ENCODE results near the gene GTF2A2.

Gene GTF2A2

DNA sequence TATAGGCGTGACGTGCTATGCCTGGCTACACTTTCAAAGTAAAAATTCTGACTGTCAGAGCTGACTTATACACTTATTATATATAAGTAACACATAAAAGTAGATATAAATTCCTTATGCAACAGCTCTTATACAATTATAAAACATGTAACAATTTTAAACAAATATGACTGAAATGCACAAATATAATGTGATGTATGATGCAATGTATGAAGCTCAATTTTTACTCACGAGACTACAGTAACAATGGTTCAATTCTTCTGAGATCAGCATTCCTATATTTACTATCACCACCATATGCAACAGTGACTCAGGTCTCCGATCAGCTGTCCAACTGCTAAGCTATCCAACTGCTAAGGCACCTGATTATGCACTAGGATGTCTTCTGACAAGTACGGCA is 23.6 kb upstream of the GTF2A2 start:
- TF ChIP-seq, protein P1, sequence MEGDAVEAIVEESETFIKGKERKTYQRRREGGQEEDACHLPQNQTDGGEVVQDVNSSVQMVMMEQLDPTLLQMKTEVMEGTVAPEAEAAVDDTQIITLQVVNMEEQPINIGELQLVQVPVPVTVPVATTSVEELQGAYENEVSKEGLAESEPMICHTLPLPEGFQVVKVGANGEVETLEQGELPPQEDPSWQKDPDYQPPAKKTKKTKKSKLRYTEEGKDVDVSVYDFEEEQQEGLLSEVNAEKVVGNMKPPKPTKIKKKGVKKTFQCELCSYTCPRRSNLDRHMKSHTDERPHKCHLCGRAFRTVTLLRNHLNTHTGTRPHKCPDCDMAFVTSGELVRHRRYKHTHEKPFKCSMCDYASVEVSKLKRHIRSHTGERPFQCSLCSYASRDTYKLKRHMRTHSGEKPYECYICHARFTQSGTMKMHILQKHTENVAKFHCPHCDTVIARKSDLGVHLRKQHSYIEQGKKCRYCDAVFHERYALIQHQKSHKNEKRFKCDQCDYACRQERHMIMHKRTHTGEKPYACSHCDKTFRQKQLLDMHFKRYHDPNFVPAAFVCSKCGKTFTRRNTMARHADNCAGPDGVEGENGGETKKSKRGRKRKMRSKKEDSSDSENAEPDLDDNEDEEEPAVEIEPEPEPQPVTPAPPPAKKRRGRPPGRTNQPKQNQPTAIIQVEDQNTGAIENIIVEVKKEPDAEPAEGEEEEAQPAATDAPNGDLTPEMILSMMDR (IDR thresholded peaks at IDR 0.05) = no peak

DNA sequence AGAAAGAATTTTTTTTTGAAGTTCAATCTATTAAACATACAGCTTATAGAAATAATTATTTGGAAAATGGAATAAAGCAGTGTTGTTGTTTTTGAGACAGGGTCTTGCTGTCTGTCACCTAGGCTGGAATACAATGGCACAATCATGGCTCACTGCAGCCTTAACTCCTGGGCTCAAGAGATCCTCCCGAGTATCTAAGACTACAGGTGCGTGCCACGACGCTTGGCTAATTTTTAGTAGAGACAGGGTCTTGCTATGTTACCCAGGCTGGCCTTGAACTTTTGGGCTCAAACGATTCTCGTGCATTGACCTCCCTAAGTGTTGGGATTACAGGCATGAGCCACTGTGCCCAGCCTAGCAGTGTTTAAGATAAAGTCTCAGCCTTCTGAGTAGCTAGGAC is 23.0 kb upstream of the GTF2A2 start:
- TF ChIP-seq, protein P1 (IDR thresholded peaks at IDR 0.05) = no peak

DNA sequence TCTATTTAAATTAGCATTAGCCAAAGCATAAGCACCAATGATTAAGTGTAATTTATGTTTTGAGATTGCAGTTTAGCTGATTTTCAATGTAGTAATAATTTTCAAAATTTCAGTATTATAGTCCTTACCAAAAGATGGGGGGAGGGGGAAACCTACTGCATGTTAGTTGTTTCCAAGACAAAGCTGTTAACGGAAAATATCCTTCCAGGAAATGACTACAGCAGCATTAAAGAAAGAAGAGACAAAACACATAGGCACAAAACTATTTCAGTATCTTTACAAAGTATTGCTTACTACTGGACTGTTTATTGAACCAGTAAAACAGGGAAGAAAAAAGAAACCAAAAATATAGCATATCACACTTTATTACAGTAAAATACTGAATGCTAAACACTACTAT is 21.3 kb upstream of the GTF2A2 start:
- TF ChIP-seq, protein P1 (IDR thresholded peaks at IDR 0.05) = no peak

DNA sequence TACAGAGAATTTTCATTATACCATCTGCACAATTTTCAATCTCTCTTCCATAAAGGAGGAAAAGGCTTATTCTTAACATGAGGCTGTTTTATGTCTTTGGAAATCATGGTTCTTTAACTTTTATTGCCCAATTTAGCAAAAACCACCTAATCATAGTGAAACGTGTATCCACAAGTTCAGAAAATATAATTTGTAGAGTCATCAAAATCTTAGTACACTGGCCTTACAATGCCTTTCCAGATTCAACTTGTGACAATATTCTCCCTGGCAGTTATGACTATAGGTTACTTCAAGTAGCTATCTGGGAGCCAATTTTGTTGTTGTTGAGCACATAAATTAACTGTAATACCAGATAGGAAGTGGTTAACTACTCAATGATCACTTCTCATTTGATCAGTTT is 20.9 kb upstream of the GTF2A2 start:
- TF ChIP-seq, protein P1 (IDR thresholded peaks at IDR 0.05) = no peak

DNA sequence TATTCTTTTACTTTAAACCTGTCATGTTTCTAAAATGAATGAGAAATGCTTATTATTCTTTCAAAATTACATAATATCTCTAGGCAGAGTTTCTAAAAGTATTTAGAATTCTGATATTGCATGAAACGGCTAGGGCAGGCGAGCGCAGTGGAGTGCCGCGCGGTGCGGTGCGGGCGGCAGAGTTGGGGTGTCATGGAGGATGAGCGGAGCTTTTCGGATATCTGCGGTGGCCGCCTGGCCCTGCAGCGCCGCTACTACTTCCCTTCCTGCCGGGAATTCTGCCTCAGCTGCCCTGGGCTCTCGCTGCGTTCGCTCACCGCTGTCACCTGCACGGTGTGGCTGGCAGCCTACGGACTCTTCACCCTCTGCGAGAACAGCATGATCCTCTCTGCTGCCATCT is 19.2 kb upstream of the GTF2A2 start:
- TF ChIP-seq, protein P1 (IDR thresholded peaks at IDR 0.05) = no peak

DNA sequence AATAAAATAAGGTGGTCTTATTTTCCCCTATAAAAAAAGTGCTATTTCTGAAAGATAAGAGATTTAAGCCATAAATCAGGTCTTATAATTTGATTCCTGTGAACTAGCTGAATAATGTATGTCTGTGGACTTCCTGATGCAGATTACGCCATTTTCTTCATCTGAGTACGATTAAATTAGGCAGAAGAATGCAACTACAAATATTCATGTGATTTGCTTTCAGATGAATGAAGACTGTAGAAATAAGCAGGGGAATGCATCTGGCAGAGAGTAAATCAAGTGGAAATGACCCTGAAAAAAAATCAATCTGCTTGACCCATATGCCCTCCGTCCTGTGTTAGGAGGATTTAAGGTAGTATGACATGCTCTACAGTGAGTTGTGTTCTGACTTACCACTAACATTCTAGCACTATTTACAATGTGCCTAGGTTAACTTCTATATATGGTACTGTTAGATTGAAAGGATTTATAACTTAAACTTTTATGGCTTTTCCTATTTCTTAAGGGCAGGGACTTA is 17.1 kb upstream of the GTF2A2 start:
- TF ChIP-seq, protein P1 (IDR thresholded peaks at IDR 0.05) = no peak

DNA sequence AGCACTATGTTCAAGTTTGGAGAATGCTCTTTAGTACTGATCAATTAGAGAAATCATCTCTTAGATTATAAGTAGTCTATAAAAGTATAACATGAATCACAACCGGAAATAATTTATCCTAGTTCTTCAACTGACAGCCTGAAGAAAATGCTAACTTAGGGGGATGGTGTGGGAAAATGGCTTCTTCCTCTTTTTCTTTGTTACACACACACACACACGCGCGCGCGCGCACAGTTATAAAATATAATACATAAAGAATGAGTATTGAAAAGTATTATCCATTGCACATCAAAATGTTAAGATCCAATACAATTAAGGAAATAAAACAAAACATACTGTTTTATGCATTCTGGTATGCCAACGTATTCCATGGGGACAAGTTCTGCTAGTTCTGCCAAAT is 11.2 kb upstream of the GTF2A2 start:
- TF ChIP-seq, protein P1 (IDR thresholded peaks at IDR 0.05) = no peak

DNA sequence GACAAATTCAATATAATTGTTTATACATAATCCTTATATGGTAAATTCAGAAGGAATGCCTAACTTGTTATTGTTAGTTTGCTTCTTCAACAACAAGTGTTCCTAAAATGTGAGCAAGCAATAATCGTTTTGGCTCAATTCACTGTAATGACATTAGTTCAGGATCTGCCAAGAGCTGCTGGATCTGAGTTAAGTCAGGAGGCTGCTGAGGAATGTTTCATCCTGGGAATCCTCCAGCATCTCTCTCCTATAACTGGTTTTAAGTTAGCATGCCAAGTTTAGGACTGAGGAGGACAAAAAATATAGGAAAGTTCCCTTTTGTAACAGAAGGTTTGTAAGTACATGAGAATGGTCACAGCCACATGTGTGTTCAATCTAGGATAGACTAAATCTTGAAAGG is 4.9 kb upstream of the GTF2A2 start:
- TF ChIP-seq, protein P1 (IDR thresholded peaks at IDR 0.05) = no peak

Data from LNCAP (cell line).